HG03135 (cell line): Measurements from ENCODE around the gene SURF1.
A peak's percentile ranks its signal among the peaks of the same experiment; 100 is the strongest.
"Not testable (repeated sequence)": the region's sequence is repeated elsewhere in the genome, so short reads cannot be mapped to it uniquely, and the experiment has no call there.

Experiments
- ATAC-seq: cut with Tn5 transposase; IDR thresholded peaks from one replicate; pipeline ENCODE4 v1.9.1; 2021; ENCODE audit warnings: mild to moderate bottlenecking, moderate library complexity; ENCODE audit not compliant: unreplicated experiment

Gene SURF1, protein sequence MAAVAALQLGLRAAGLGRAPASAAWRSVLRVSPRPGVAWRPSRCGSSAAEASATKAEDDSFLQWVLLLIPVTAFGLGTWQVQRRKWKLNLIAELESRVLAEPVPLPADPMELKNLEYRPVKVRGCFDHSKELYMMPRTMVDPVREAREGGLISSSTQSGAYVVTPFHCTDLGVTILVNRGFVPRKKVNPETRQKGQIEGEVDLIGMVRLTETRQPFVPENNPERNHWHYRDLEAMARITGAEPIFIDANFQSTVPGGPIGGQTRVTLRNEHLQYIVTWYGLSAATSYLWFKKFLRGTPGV

GRCh38 chr9:133356391-133357091, at the start of gene SURF1, which contains the start of gene SURF2:
SURF1 (minus strand) TSS chr9:133356487; CDS start chr9:133356453, 34 bp downstream.
SURF2 (plus strand) TSS chr9:133356550; CDS start chr9:133356593, 43 bp downstream.
- ATAC-seq: peak; percentile 72

DNA sequence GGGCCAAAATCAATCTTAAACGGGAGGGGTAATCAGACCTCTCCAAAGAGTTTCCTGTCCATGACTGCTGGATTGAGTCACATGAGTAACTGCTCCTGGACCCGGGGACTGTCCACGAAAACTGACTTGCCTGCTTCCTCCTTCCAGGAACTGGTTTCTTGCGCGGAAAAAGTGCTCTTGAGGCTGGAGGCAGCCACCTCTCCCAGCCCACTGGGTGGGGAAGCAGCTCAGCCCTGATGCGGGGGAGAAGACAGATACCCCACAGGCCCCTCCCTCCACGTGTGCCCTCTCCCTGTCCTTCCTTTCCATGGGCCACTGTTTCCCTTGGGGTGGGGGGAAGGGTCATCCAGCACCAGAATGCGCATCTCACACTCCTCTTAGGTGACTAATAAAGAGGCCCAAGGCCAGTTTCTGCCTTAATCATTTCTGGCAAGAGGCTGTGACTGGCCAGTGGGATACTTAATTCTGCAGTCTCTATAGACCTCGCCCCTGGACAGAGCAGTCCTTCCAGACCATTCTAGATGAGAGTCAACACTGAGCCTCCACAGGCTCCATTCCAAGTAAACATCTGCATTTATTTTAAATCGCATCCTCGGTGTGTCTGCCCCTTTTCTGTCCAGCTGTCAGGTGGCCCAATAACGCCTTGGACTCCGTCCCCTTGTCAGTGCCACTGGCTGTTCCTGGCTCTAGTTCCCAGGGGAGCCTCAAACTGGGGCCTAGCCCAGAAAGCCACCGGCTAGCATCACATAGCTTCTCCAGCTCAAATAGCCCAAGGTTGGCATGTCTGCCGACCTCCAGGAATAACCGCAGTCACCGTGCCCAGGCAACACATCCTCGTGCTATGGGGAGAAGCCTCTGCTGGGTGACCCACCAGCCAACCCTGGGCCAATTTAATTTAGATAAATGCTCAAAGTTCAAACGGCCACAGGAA, 49.5 kb upstream of the SURF1 start:
- ATAC-seq: no peak

- no peak for ATAC-seq
Measured at GRCh38 chr9:133404454-133405002, 48.2 kb upstream of the SURF1 start.

- no peak for ATAC-seq
Measured at GRCh38 chr9:133403766-133404453, 47.6 kb upstream of the SURF1 start.

GRCh38 chr9:133402689-133403088, 46.4 kb upstream of the SURF1 start:
- no peak for ATAC-seq

GRCh38 chr9:133401588-133401987, 45.3 kb upstream of the SURF1 start:
- no peak for ATAC-seq

DNA sequence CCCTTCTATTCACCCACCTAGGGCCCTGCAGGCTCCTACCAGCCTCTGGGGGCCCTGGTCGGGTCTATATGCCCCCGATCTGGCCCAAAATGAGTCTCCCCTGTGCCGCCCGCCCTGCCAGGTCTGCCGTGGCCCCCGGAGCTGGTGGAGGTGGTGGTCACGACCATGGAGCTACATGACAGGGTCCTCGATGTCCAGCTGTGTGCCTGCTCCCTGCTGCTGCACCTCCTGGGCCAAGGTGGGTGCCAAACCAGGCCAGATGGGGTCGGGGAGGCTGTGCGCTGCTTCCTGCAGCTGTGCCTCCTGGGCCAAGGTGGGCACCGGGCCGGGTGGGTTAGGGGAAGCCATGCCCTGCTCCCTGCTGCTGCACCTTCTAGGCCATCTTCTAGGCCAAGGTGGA, 44.0 kb upstream of the SURF1 start:
- ATAC-seq: no peak

DNA sequence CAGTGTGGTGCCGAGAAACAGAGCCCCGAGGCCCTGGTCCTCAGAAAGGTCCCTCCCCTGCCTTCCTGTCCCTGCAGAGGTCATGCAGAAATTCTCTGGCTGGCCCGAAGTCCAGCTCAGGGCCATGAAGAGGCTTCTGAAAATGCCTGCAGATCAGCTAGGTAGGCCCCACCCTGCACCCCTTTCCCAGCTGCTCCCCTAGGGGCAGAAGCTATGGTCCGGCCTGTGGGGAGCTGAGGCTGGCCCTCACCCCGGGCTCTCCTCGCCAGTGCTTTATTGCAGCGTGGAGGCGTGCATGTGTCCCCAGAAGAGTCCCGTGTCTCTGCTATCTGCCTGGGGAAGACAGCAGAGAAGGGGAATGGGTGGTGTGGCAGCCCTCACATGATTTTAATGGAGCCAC, 41.6 kb upstream of the SURF1 start:
- no peak for ATAC-seq

- ATAC-seq: no peak
Measured at GRCh38 chr9:133397370-133397769, 41.1 kb upstream of the SURF1 start.

DNA sequence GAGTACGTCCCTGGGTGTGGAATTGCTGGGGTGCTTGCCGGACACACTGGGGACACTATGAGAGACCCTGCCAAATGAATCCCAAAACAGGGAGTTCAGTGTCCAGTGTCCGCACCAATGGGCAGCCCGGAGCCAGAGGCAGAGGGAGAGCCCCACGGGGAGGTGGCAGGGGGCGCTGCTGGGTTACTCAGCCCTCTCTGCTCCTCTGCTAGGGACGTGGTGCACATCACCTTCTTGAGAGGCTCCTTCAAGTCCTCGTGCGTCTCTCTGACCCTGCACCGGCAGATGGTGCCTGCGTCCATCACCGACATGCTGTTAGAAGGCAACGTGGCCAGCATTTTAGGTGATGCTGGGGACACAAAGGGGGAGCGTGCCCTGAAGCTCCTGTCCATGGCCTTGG, 40.7 kb upstream of the SURF1 start:
- ATAC-seq: no peak

- no peak for ATAC-seq
Measured at GRCh38 chr9:133394687-133395271, 38.5 kb upstream of the SURF1 start.

DNA sequence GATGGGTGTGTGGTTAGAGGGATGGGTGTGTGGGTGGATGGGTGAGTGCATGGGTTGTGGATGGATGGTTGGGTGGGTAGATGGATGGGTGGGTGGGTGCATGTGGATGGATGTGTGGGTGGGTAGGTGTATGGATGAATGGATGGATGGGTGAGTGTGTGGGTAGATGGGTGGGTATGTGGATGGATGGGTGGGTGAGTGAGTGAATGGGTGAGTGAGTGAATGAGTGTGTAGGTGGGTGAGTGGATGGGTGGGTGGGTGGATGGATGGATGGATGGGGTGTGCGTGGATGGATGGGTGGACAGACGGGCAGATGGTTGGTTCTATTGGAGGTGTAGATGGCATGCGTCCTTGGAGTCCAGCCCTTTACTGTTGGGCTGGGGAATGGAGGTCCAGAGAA, 37.1 kb upstream of the SURF1 start:
- no peak for ATAC-seq

- not testable (repeated sequence) for ATAC-seq
Measured at GRCh38 chr9:133392308-133392707, 36.0 kb upstream of the SURF1 start.

GRCh38 chr9:133391449-133391848, 35.2 kb upstream of the SURF1 start:
- not testable (repeated sequence) for ATAC-seq

DNA sequence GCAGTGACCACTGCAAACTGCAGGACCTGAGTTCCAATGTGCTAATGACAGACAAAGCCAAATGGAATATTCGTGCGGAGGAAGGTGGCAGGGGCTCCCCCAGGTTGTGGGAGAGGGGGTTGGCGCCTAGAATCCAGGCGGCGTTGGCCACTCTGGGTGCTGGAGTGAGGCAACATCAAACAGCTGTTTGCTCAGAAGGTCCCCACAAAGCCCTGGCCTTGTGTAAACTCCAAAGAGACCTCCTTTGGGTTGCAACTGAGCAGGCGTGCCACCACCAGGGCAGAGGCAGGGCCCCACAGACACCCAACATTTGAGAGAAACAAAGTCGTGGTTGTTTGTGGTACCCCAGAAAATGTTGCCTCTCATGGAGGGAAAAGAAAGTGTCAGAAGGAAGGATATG, 34.4 kb upstream of the SURF1 start:
- no peak for ATAC-seq

DNA sequence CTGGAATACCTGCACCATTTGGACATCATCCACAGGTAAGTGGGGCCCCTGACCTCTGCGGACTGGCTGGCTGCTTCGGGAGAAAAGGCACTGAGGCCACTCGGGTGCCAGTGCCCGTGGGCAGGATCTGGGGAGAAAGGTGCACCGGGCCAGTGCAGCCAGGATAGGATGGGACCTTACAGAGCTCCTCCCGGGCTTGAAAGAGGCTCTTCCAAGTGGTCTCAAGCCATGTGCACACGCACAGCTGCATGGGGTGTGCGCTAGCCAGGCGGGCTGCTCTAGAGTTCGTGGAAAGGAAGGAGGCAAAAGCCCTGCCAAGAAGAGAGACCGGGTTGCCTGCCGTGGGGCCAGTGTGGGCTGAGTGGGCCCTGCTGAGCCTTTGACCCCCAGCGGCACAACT, 33.3 kb upstream of the SURF1 start:
- no peak for ATAC-seq

GRCh38 chr9:133389025-133389557, 32.8 kb upstream of the SURF1 start:
- ATAC-seq: no peak

- no peak for ATAC-seq
Measured at GRCh38 chr9:133387680-133388079, 31.4 kb upstream of the SURF1 start.

DNA sequence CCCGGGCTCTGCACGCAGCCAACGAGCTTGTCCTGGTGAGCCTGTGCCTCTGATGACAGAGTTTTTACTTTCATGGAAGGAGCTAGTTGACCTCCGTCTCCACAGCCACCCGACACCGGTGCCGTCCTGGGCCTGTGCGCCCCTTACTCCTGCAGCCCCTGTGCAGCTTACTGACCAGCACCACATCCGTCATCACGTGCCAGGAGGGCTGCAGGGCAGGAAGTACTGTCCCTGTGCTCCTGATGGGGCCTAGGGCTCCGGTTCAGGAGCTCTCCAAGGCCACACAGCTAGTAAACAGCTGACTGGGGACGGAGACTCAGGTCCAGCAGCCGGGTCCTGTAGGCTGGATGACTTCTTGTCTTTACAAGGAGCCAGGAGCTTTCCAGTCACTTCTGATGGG, 30.1 kb upstream of the SURF1 start:
- no peak for ATAC-seq

- no peak for ATAC-seq
Measured at GRCh38 chr9:133385452-133385851, 29.2 kb upstream of the SURF1 start.
